Endothelial cell of hepatic sinusoid (primary cell): ENCODE data around the gene KIF6.

Experiments used
- in situ Hi-C: cut with HindIII; loops from 2 replicates; pipeline ENCODE4 v1.10.0; 2017; ENCODE audit warnings: low sequenced_read_pairs

KIF6 gene

GRCh38 chr6:39468385-39468784 is 256.8 kb downstream of the KIF6 start:
- in situ Hi-C loops, result no loop called here

GRCh38 chr6:39466631-39467030 is 258.6 kb downstream of the KIF6 start:
- in situ Hi-C loops, result no loop called here

GRCh38 chr6:39465539-39465938 is 259.7 kb downstream of the KIF6 start:
- in situ Hi-C loops, result no loop called here

GRCh38 chr6:39464067-39464466 is 261.1 kb downstream of the KIF6 start:
- in situ Hi-C loops, result no loop called here

- in situ Hi-C loops, result no loop called here
These were observed 271.2 kb downstream of the KIF6 start for GRCh38 chr6:39453956-39454524.

GRCh38 chr6:39453241-39453640 is 272.0 kb downstream of the KIF6 start:
- in situ Hi-C loops, result no loop called here

- in situ Hi-C loops, result no loop called here
These were observed 272.7 kb downstream of the KIF6 start for GRCh38 chr6:39452306-39453145.

- in situ Hi-C loops, result no loop called here
These were observed 273.4 kb downstream of the KIF6 start for GRCh38 chr6:39451831-39452230.

GRCh38 chr6:39449022-39449421 is 276.2 kb downstream of the KIF6 start:
- in situ Hi-C loops, result no loop called here

- in situ Hi-C loops, result no loop called here
These were observed 278.3 kb downstream of the KIF6 start for GRCh38 chr6:39446909-39447308.

GRCh38 chr6:39445667-39446066 is 279.5 kb downstream of the KIF6 start:
- in situ Hi-C loops, result no loop called here

- in situ Hi-C loops, result no loop called here
These were observed 280.7 kb downstream of the KIF6 start for GRCh38 chr6:39444479-39445019.

- in situ Hi-C loops, result no loop called here
These were observed 283.2 kb downstream of the KIF6 start for GRCh38 chr6:39441986-39442385.

- in situ Hi-C loops, result no loop called here
These were observed 283.9 kb downstream of the KIF6 start for GRCh38 chr6:39441301-39441700.

- in situ Hi-C loops, result no loop called here
These were observed 285.2 kb downstream of the KIF6 start for GRCh38 chr6:39440039-39440426.

GRCh38 chr6:39439342-39440038 is 285.7 kb downstream of the KIF6 start:
- in situ Hi-C loops, result no loop called here

GRCh38 chr6:39433630-39434029 is 291.6 kb downstream of the KIF6 start:
- in situ Hi-C loops, result no loop called here

- in situ Hi-C loops, result no loop called here
These were observed 292.7 kb downstream of the KIF6 start for GRCh38 chr6:39432330-39433025.

- in situ Hi-C loops, result no loop called here
These were observed 294.2 kb downstream of the KIF6 start for GRCh38 chr6:39430871-39431523.

GRCh38 chr6:39430446-39430845 is 294.8 kb downstream of the KIF6 start:
- in situ Hi-C loops, result no loop called here

GRCh38 chr6:39428816-39429215 is 296.4 kb downstream of the KIF6 start:
- in situ Hi-C loops, result no loop called here
